HT-29 (cell line): ENCODE results near the gene TNS3. TPM values are rescaled to one million over a fixed set of nuclear protein-coding genes. Genes with fewer than 3 reads are reported as not detected.

Experiments
- DNase-seq: peaks from one replicate; pipeline ENCODE4 v3.0.0-alpha.2; 2015; ENCODE audit warnings: low spot score
- total RNA-seq: library from RNA; depleted of rRNA; stranded (reverse); fragments of >200 nt; shearing (Covaris generic); gene quantifications from 2 replicates; pipeline ENCODE4 v1.2.3, GENCODE V29; 2014

Gene TNS3
- total RNA-seq, 1 experiment from 2014 or later: 45.2 TPM

- no peak for DNase-seq
These were observed 268.3 kb downstream of the TNS3 start for GRCh38 chr7:47313564-47313963.

GRCh38 chr7:47311891-47312290 lies 270.0 kb downstream of the TNS3 start:
- no peak for DNase-seq

- DNase-seq: no peak
These were observed 271.9 kb downstream of the TNS3 start for GRCh38 chr7:47310020-47310419.

- DNase-seq: no peak
These were observed 273.1 kb downstream of the TNS3 start for GRCh38 chr7:47308808-47309207.

GRCh38 chr7:47307311-47307710 lies 274.6 kb downstream of the TNS3 start:
- no peak for DNase-seq

- DNase-seq: no peak
These were observed 276.9 kb downstream of the TNS3 start for GRCh38 chr7:47304727-47305719.

GRCh38 chr7:47303695-47304453 lies 278.0 kb downstream of the TNS3 start:
- DNase-seq: no peak

GRCh38 chr7:47303014-47303694 lies 278.8 kb downstream of the TNS3 start:
- no peak for DNase-seq

GRCh38 chr7:47302560-47302959 lies 279.4 kb downstream of the TNS3 start:
- no peak for DNase-seq

- no peak for DNase-seq
These were observed 280.1 kb downstream of the TNS3 start for GRCh38 chr7:47301657-47302295.

- peak; percentile 6 for DNase-seq
These were observed 280.8 kb downstream of the TNS3 start for GRCh38 chr7:47301105-47301477.

- DNase-seq: no peak
These were observed 281.3 kb downstream of the TNS3 start for GRCh38 chr7:47300472-47301104.

GRCh38 chr7:47299496-47299895 lies 282.4 kb downstream of the TNS3 start:
- no peak for DNase-seq

- DNase-seq: no peak
These were observed 283.3 kb downstream of the TNS3 start for GRCh38 chr7:47298636-47299035.

- no peak for DNase-seq
These were observed 284.8 kb downstream of the TNS3 start for GRCh38 chr7:47297120-47297519.

GRCh38 chr7:47295606-47296005 lies 286.3 kb downstream of the TNS3 start:
- DNase-seq: no peak

- DNase-seq: no peak
These were observed 287.2 kb downstream of the TNS3 start for GRCh38 chr7:47294556-47295222.

- DNase-seq: no peak
These were observed 287.9 kb downstream of the TNS3 start for GRCh38 chr7:47293884-47294555.

GRCh38 chr7:47292832-47293309 lies 289.0 kb downstream of the TNS3 start:
- no peak for DNase-seq
